ENCODE results near the gene PDE4B. TPM values are rescaled to one million over a fixed set of nuclear protein-coding genes. Genes with fewer than 3 reads are reported as not detected.
"Not testable (repeated sequence)": the region's sequence is repeated elsewhere in the genome, so short reads cannot be mapped to it uniquely, and the experiment has no call there.

Gene PDE4B
- total and polyA plus RNA-seq, 9 donors, result 14.7 to 25.6 (median 16.8) TPM

- H3K9me3 ChIP-seq (replicated peaks; ENCODE audit: control insufficient read depth, low read depth, low read length), result no peaks in the 10 kb centered on the region
- no peak overlapping the region for H3K27ac ChIP-seq (ENCODE audit: low read length)
- no peaks in the 10 kb centered on the region for H3K27me3 ChIP-seq (ENCODE audit: control insufficient read depth, insufficient read depth, low read length)
- no peak for DNase-seq
- H3K36me3 ChIP-seq (ENCODE audit: control insufficient read depth, insufficient read depth, low read length), result no peaks in the 10 kb centered on the region
- WGBS (ENCODE audit: insufficient coverage), result no CpG with 5 or more reads among the region's 3 CpGs
- no peak overlapping the region for H3K4me3 ChIP-seq (ENCODE audit: low read length)
- H3K4me1 ChIP-seq (ENCODE audit: control insufficient read depth, insufficient read depth, low read length), result no peaks in the 10 kb centered on the region
Measured at GRCh38 chr1:66088787-66089186, 296.1 kb downstream of the PDE4B start.

DNA sequence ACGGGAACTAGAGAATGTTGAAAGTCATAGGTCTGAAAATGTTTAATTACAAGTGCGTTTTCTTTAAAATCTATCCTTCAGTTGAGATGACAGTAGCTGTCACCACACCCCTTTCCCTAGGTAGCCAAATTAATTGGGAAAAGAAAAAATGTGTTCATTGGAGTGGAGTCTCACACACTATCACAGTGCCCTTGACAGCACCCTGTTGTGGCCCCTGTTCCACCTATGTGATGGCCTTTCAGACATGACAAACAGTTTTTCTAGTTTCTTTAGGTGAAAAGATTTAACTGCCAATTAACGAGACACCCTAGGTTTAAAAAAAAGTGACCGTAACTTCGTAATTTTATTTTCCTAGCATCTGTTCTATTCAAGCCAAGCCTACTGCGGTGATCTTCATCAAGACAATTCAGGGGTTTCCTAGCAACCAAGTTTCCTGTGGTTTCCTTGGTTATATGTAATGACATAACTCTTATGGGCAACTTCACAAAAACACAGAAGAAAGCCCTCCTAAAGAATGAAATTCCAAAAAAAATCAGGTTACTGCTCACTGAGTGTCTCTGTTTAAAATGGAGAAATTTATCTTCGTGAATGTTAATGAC lies 298.3 kb downstream of the PDE4B start:
- WGBS (ENCODE audit: insufficient coverage), result 80% methylated on average over 1 of the region's 7 CpGs
- H3K27me3 ChIP-seq (ENCODE audit: control insufficient read depth, insufficient read depth, low read length), result no peaks in the 10 kb centered on the region
- DNase-seq, result peak; percentile 23
- no peaks in the 10 kb centered on the region for H3K4me1 ChIP-seq (ENCODE audit: control insufficient read depth, insufficient read depth, low read length)
- no peaks in the 10 kb centered on the region for H3K36me3 ChIP-seq (ENCODE audit: control insufficient read depth, insufficient read depth, low read length)
- no peaks in the 10 kb centered on the region for H3K9me3 ChIP-seq (replicated peaks; ENCODE audit: control insufficient read depth, low read depth, low read length)
- no peak overlapping the region for H3K4me3 ChIP-seq (ENCODE audit: low read length)
- H3K27ac ChIP-seq (ENCODE audit: low read length), result no peak overlapping the region

- H3K27me3 ChIP-seq (ENCODE audit: control insufficient read depth, insufficient read depth, low read length), result no peaks in the 10 kb centered on the region
- no peak for DNase-seq
- H3K27ac ChIP-seq (ENCODE audit: low read length), result no peak overlapping the region
- no peak overlapping the region for H3K4me3 ChIP-seq (ENCODE audit: low read length)
- no peaks in the 10 kb centered on the region for H3K4me1 ChIP-seq (ENCODE audit: control insufficient read depth, insufficient read depth, low read length)
- no peaks in the 10 kb centered on the region for H3K9me3 ChIP-seq (replicated peaks; ENCODE audit: control insufficient read depth, low read depth, low read length)
- no CpG with 5 or more reads among the region's 1 CpG for WGBS (ENCODE audit: insufficient coverage)
- no peaks in the 10 kb centered on the region for H3K36me3 ChIP-seq (ENCODE audit: control insufficient read depth, insufficient read depth, low read length)
Measured at GRCh38 chr1:66095190-66095589, 302.5 kb downstream of the PDE4B start.

DNA sequence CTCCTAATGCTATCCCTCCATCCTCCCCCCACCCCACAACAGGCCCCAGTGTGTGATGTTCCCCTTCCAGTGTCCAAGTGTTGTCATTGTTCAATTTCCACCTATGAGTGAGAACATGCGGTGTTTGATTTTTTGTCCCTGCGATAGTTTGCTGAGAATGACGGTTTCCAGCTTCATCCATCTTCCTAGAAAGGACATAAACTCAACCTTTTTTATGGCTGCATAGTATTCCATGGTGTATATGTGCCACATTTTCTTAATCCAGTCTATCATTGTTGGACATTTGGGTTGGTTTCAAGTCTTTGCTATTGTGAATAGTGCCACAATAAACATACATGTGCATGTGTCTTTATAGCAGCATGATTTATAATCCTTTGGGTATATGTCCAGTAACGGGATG lies 308.3 kb downstream of the PDE4B start:
- WGBS (ENCODE audit: insufficient coverage), result no CpG with 5 or more reads among the region's 4 CpGs
- H3K36me3 ChIP-seq (ENCODE audit: control insufficient read depth, insufficient read depth, low read length); H3K4me1 ChIP-seq (ENCODE audit: control insufficient read depth, insufficient read depth, low read length); H3K4me3 ChIP-seq (ENCODE audit: low read length); H3K27ac ChIP-seq (ENCODE audit: low read length); H3K27me3 ChIP-seq (ENCODE audit: control insufficient read depth, insufficient read depth, low read length); H3K9me3 ChIP-seq (replicated peaks; ENCODE audit: control insufficient read depth, low read depth, low read length); DNase-seq: not testable (repeated sequence)

- H3K27ac ChIP-seq (ENCODE audit: low read length); H3K4me3 ChIP-seq (ENCODE audit: low read length); H3K27me3 ChIP-seq (ENCODE audit: control insufficient read depth, insufficient read depth, low read length); DNase-seq; H3K4me1 ChIP-seq (ENCODE audit: control insufficient read depth, insufficient read depth, low read length); H3K36me3 ChIP-seq (ENCODE audit: control insufficient read depth, insufficient read depth, low read length); H3K9me3 ChIP-seq (replicated peaks; ENCODE audit: control insufficient read depth, low read depth, low read length): not testable (repeated sequence)
- no CpG with 5 or more reads among the region's 5 CpGs for WGBS (ENCODE audit: insufficient coverage)
Measured at GRCh38 chr1:66104076-66104475, 311.4 kb downstream of the PDE4B start.

GRCh38 chr1:66108624-66109023 lies 315.9 kb downstream of the PDE4B start:
- WGBS (ENCODE audit: insufficient coverage), result no CpG with 5 or more reads among the region's 2 CpGs
- H3K27me3 ChIP-seq (ENCODE audit: control insufficient read depth, insufficient read depth, low read length), result no peaks in the 10 kb centered on the region
- no peak overlapping the region for H3K27ac ChIP-seq (ENCODE audit: low read length)
- no peak overlapping the region for H3K4me3 ChIP-seq (ENCODE audit: low read length)
- DNase-seq, result no peak
- no peaks in the 10 kb centered on the region for H3K9me3 ChIP-seq (replicated peaks; ENCODE audit: control insufficient read depth, low read depth, low read length)
- H3K4me1 ChIP-seq (ENCODE audit: control insufficient read depth, insufficient read depth, low read length), result no peaks in the 10 kb centered on the region
- H3K36me3 ChIP-seq (ENCODE audit: control insufficient read depth, insufficient read depth, low read length), result no peaks in the 10 kb centered on the region

- H3K27me3 ChIP-seq (ENCODE audit: control insufficient read depth, insufficient read depth, low read length), result no peaks in the 10 kb centered on the region
- H3K27ac ChIP-seq (ENCODE audit: low read length), result no peak overlapping the region
- H3K4me3 ChIP-seq (ENCODE audit: low read length), result no peak overlapping the region
- no peaks in the 10 kb centered on the region for H3K4me1 ChIP-seq (ENCODE audit: control insufficient read depth, insufficient read depth, low read length)
- no peak for DNase-seq
- WGBS (ENCODE audit: insufficient coverage), result no CpG with 5 or more reads among the region's 2 CpGs
- H3K9me3 ChIP-seq (replicated peaks; ENCODE audit: control insufficient read depth, low read depth, low read length), result no peaks in the 10 kb centered on the region
- H3K36me3 ChIP-seq (ENCODE audit: control insufficient read depth, insufficient read depth, low read length), result no peaks in the 10 kb centered on the region
Measured at GRCh38 chr1:66112744-66113400, 320.2 kb downstream of the PDE4B start.

DNA sequence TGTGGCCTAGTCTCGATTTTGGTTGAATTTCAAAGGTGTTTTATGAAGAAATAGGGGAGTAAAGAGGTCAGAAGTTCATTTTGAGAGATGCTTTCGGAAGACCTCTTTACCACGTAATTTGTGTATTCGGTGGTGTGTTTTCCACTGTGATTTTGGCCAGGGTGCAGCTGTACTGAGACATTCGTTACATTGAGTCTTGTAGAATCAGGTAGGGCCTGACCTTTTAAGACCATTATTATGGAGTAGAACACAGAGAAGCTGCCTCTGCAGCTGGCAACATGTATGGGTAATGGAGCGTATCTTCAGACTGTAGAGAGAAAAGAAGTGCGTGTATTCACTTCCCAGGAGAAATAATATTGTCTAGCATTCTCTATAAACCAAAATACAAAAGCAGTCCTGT lies 326.5 kb downstream of the PDE4B start:
- no peak for DNase-seq
- no peak overlapping the region for H3K27ac ChIP-seq (ENCODE audit: low read length)
- 72% methylated on average over 5 of the region's 7 CpGs for WGBS (ENCODE audit: insufficient coverage)
- no peaks in the 10 kb centered on the region for H3K9me3 ChIP-seq (replicated peaks; ENCODE audit: control insufficient read depth, low read depth, low read length)
- no peaks in the 10 kb centered on the region for H3K27me3 ChIP-seq (ENCODE audit: control insufficient read depth, insufficient read depth, low read length)
- no peak overlapping the region for H3K4me3 ChIP-seq (ENCODE audit: low read length)
- H3K4me1 ChIP-seq (ENCODE audit: control insufficient read depth, insufficient read depth, low read length), result no peaks in the 10 kb centered on the region
- H3K36me3 ChIP-seq (ENCODE audit: control insufficient read depth, insufficient read depth, low read length), result no peaks in the 10 kb centered on the region

GRCh38 chr1:66124670-66125069 lies 332.0 kb downstream of the PDE4B start:
- H3K4me3 ChIP-seq (ENCODE audit: low read length), result no peak overlapping the region
- no peaks in the 10 kb centered on the region for H3K9me3 ChIP-seq (replicated peaks; ENCODE audit: control insufficient read depth, low read depth, low read length)
- H3K27ac ChIP-seq (ENCODE audit: low read length), result no peak overlapping the region
- H3K27me3 ChIP-seq (ENCODE audit: control insufficient read depth, insufficient read depth, low read length), result no peaks in the 10 kb centered on the region
- no peaks in the 10 kb centered on the region for H3K36me3 ChIP-seq (ENCODE audit: control insufficient read depth, insufficient read depth, low read length)
- H3K4me1 ChIP-seq (ENCODE audit: control insufficient read depth, insufficient read depth, low read length), result no peaks in the 10 kb centered on the region
- WGBS (ENCODE audit: insufficient coverage), result no CpG with 5 or more reads among the region's 5 CpGs
- no peak for DNase-seq

DNA sequence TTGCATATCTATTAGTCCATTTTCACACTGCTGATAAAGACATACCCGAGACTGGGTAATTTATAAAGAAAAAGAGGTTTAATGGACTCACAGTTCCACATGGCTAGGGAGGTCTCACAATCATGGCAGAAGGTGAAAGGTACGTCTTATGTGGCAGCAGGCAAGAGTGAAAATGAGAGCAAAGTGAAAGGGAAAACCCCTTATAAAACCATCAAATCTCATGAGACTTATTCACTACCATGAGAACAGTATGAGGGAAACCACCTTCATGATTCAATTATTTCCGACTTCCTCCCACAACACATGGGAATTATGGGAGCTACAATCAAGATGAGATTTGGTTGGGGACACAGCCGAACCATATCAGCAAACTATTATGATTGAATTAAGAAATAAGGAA lies 335.9 kb downstream of the PDE4B start:
- not testable (repeated sequence) for H3K27ac ChIP-seq (ENCODE audit: low read length); H3K4me3 ChIP-seq (ENCODE audit: low read length); H3K27me3 ChIP-seq (ENCODE audit: control insufficient read depth, insufficient read depth, low read length); H3K4me1 ChIP-seq (ENCODE audit: control insufficient read depth, insufficient read depth, low read length); H3K36me3 ChIP-seq (ENCODE audit: control insufficient read depth, insufficient read depth, low read length); DNase-seq; H3K9me3 ChIP-seq (replicated peaks; ENCODE audit: control insufficient read depth, low read depth, low read length)
- no CpG with 5 or more reads among the region's 4 CpGs for whole genome bisulfite sequencing (ENCODE audit: insufficient coverage)

DNA sequence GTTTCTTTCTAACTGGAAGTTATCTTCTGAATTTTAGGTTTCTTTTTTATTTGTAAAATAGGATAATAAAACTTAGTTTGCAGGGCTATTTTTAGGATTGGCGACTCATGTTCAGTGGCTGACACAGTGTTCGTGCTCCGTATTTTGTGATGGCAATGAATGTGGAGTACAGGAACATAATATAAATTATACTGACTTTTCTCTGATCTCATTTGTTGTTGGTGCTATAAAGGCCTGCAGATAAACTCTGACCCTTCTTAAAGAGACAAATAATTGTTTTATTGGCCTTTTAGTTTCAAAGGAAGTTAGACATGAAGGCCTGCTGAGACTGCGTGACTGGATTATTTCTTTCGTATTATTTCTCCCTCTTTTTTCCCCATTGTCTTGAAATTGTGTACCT lies 339.6 kb downstream of the PDE4B start:
- Histone ChIP-seq H3K36me3 (ENCODE audit: control insufficient read depth, insufficient read depth, low read length) (no peaks in the 10 kb centered on the region), H3K9me3 (replicated peaks; ENCODE audit: control insufficient read depth, low read depth, low read length) (no peaks in the 10 kb centered on the region), H3K4me3 (ENCODE audit: low read length) (no peak overlapping the region), H3K4me1 (ENCODE audit: control insufficient read depth, insufficient read depth, low read length) (no peaks in the 10 kb centered on the region), H3K27me3 (ENCODE audit: control insufficient read depth, insufficient read depth, low read length) (no peaks in the 10 kb centered on the region), H3K27ac (ENCODE audit: low read length) (no peak overlapping the region)
- WGBS (ENCODE audit: insufficient coverage), result 81% methylated on average over 2 of the region's 5 CpGs
- no peak for DNase-seq

All from muscle of leg (tissue), 11 donors.